AG09309 (cell line): ENCODE measurements around the gene WDR74.

Experiments
- DNase-seq: peaks from one replicate; pipeline ENCODE4 v3.0.0-alpha.2; 2010; ENCODE audit warnings: low read depth
- H3K4me3 ChIP-seq: 2 replicates; pipeline ENCODE4 v1.5.1; 2011; ENCODE audit warnings: mild to moderate bottlenecking, low read depth, low read length, moderate library complexity; ENCODE audit not compliant: control insufficient read depth
- CTCF ChIP-seq: IDR thresholded peaks from 2 replicates; pipeline ENCODE4 v1.5.1; 2011; ENCODE audit warnings: mild to moderate bottlenecking, low read depth, low read length, inconsistent platforms; ENCODE audit not compliant: insufficient read depth, control insufficient read depth; ENCODE audit errors: missing control alignments

WDR74 gene

GRCh38 chr11:62853279-62853965 is 14.0 kb upstream of the WDR74 start:
- H3K4me3 ChIP-seq, result peak overlapping the region; percentile 98
- TF ChIP-seq CTCF, result no peak
- no peak for DNase-seq

- TF ChIP-seq CTCF, result no peak
- no peak for DNase-seq
- no peak overlapping the region for H3K4me3 ChIP-seq
These were observed 13.3 kb upstream of the WDR74 start for GRCh38 chr11:62852523-62853188.

GRCh38 chr11:62851807-62852522 is 12.6 kb upstream of the WDR74 start:
- TF ChIP-seq CTCF, result no peak
- no peak overlapping the region for H3K4me3 ChIP-seq
- DNase-seq, result no peak

GRCh38 chr11:62850911-62851806 is 11.8 kb upstream of the WDR74 start:
- no peak for TF ChIP-seq CTCF
- DNase-seq, result no peak
- H3K4me3 ChIP-seq, result no peak overlapping the region

- no peak for TF ChIP-seq CTCF
- DNase-seq, result no peak
- H3K4me3 ChIP-seq, result no peak overlapping the region
These were observed 8.5 kb upstream of the WDR74 start for GRCh38 chr11:62847767-62848314.

GRCh38 chr11:62846177-62846576 is 6.8 kb upstream of the WDR74 start:
- no peak overlapping the region for H3K4me3 ChIP-seq
- TF ChIP-seq CTCF, result no peak
- no peak for DNase-seq
